H1 (cell line): ENCODE data around the gene LIPA. TPM values are rescaled to one million over a fixed set of nuclear protein-coding genes. Genes with fewer than 3 reads are reported as not detected.

Experiments
- CTCF ChIA-PET: fragments of 300-600 bp; sonication (Branson Sonifier 250); formaldehyde crosslinking; loops from one replicate; lab custom pipeline; 2021; ENCODE audit not compliant: partially characterized antibody; lab: Charles Lee
- POLR2A ChIA-PET: fragments of 300-600 bp; sonication (Branson Sonifier 250); formaldehyde crosslinking; loops from one replicate; lab custom pipeline; 2021; ENCODE audit warnings: inconsistent platforms; ENCODE audit not compliant: partially characterized antibody; lab: Charles Lee
- DNase-seq, 2 experiments: peaks; one replicate each; pipeline versions ENCODE4 v3.0.0 to v3.0.0-alpha.2; 2010 to 2022; ENCODE audit warnings: low spot score in 2 of 2, low read depth in 1 of 2, mixed read lengths in 1 of 2
- FAIRE-seq: peaks from 2 replicates; lab custom pipeline; 2011; peaks lifted over from hg19 to GRCh38; lab: Jason Lieb, UNC
- H2AFZ ChIP-seq: 2 replicates; pipeline ENCODE4 v1.8.1; 2012; ENCODE audit warnings: low read length, inconsistent platforms
- H2AK5ac ChIP-seq: 2 replicates; pipeline ENCODE4 v1.6.1; 2013; ENCODE audit warnings: low read depth, low read length
- H2BK120ac ChIP-seq: replicated peaks from 2 replicates; pipeline ENCODE3; 2013; ENCODE audit warnings: low read depth, low read length, inconsistent platforms
- H2BK12ac ChIP-seq: 2 replicates; pipeline ENCODE4 v1.6.1; 2013; ENCODE audit warnings: low read depth, low read length
- H2BK15ac ChIP-seq: 2 replicates; pipeline ENCODE4 v1.6.1; 2013; ENCODE audit warnings: low read length
- H2BK20ac ChIP-seq: 2 replicates; pipeline ENCODE4 v1.6.1; 2013; ENCODE audit warnings: low read length
- H2BK5ac ChIP-seq: 2 replicates; pipeline ENCODE4 v1.6.1; 2013; ENCODE audit warnings: low read depth, low read length
- H3K14ac ChIP-seq: 2 replicates; pipeline ENCODE4 v1.6.1; 2013; ENCODE audit warnings: inconsistent platforms; ENCODE audit not compliant: insufficient read length
- H3K18ac ChIP-seq: 2 replicates; pipeline ENCODE4 v1.6.1; 2013; ENCODE audit warnings: low read length; ENCODE audit errors: extremely low read depth
- H3K23ac ChIP-seq: 2 replicates; pipeline ENCODE4 v1.6.1; 2013; ENCODE audit warnings: inconsistent platforms; ENCODE audit not compliant: insufficient read length
- H3K23me2 ChIP-seq: 2 replicates; pipeline ENCODE4 v1.6.1; 2013; ENCODE audit warnings: low read depth, low read length
- H3K27ac ChIP-seq: 2 replicates; pipeline ENCODE4 v1.6.1; 2011; ENCODE audit warnings: low read depth, low read length, inconsistent platforms
- H3K27me3 ChIP-seq, 4 experiments: replicated peaks in 1 of 4; 1 replicate in 1 of 4; 2 replicates in 3 of 4; pipeline versions ENCODE4 v1.6.1 to v1.8.1; 2011 to 2013; ENCODE audit warnings: low read length in 3 of 4, mild to moderate bottlenecking in 3 of 4, inconsistent platforms in 2 of 4, mixed read lengths in 2 of 4, moderate library complexity in 1 of 4; ENCODE audit not compliant: control insufficient read depth in 3 of 4, insufficient read depth in 3 of 4; ENCODE audit errors: extremely low read depth in 1 of 4
- H3K36me3 ChIP-seq, 4 experiments: 2 replicates each; pipeline versions ENCODE4 v1.6.1 to v1.8.1; 2011 to 2013; ENCODE audit warnings: mild to moderate bottlenecking in 4 of 4, low read length in 3 of 4, moderate library complexity in 2 of 4, control low read depth in 1 of 4, inconsistent platforms in 1 of 4; ENCODE audit not compliant: insufficient read depth in 4 of 4, control insufficient read depth in 2 of 4
- H3K4ac ChIP-seq: replicated peaks from 2 replicates; pipeline ENCODE3; 2013; ENCODE audit warnings: low read length, low read depth, mixed read lengths, inconsistent platforms; ENCODE audit not compliant: insufficient read length
- H3K4me1 ChIP-seq, 4 experiments: replicated peaks in 1 of 4; 1 replicate in 1 of 4; 2 replicates in 3 of 4; pipeline versions ENCODE4 v1.6.1 to v1.8.1; 2011 to 2013; ENCODE audit warnings: low read length in 3 of 4, inconsistent platforms in 2 of 4, mixed read lengths in 1 of 4; ENCODE audit not compliant: insufficient read depth in 4 of 4, control insufficient read depth in 3 of 4
- H3K4me2 ChIP-seq, 2 experiments: 2 replicates each; pipeline versions ENCODE4 v1.6.1 to v1.8.1; 2011 to 2013; ENCODE audit warnings: low read depth in 2 of 2, low read length in 2 of 2, control low read depth in 1 of 2, inconsistent platforms in 1 of 2, mild to moderate bottlenecking in 1 of 2; ENCODE audit not compliant: insufficient read depth in 1 of 2
- H3K4me3 ChIP-seq, 4 experiments: fragments of 200-600, 300-600 bp in 1 of 4; sonication (generic), shearing (Covaris generic), sonication (Bioruptor Twin) in 1 of 4; 2 replicates each; pipeline versions ENCODE4 v1.5.1 to v1.8.1; 2011 to 2016; ENCODE audit warnings: low read length in 4 of 4, low read depth in 3 of 4, control low read depth in 2 of 4, inconsistent platforms in 2 of 4, mild to moderate bottlenecking in 2 of 4, mixed read lengths in 1 of 4, moderate library complexity in 1 of 4; ENCODE audit not compliant: insufficient read depth in 2 of 4; ENCODE audit errors: extremely low read depth in 1 of 4
- H3K56ac ChIP-seq: replicated peaks from 2 replicates; pipeline ENCODE3; 2013; ENCODE audit warnings: low read depth, mild to moderate bottlenecking, mixed read lengths, low read length, inconsistent platforms; ENCODE audit not compliant: insufficient read length
- H3K79me1 ChIP-seq: 2 replicates; pipeline ENCODE4 v1.6.1; 2013; ENCODE audit warnings: low read depth, low read length, control low read depth
- H3K79me2 ChIP-seq, 2 experiments: 2 replicates each; pipeline versions ENCODE4 v1.6.1 to v1.8.1; 2012 to 2013; ENCODE audit warnings: low read length in 2 of 2, mild to moderate bottlenecking in 2 of 2, inconsistent platforms in 1 of 2; ENCODE audit not compliant: insufficient read depth in 2 of 2, control insufficient read depth in 1 of 2
- H3K9ac ChIP-seq, 4 experiments: replicated peaks in 1 of 4; 1 replicate in 1 of 4; 2 replicates in 3 of 4; pipeline versions ENCODE4 v1.6.1 to v1.8.1; 2011 to 2013; ENCODE audit warnings: low read depth in 3 of 4, low read length in 3 of 4, control low read depth in 2 of 4, mild to moderate bottlenecking in 2 of 4, moderate library complexity in 2 of 4, inconsistent platforms in 1 of 4; ENCODE audit errors: extremely low read depth in 1 of 4
- H3K9me3 ChIP-seq, 2 experiments: 2 replicates each; pipeline versions ENCODE4 v1.6.1 to v1.8.1; 2012 to 2013; ENCODE audit warnings: mild to moderate bottlenecking in 2 of 2, moderate library complexity in 2 of 2, control low read depth in 1 of 2, inconsistent platforms in 1 of 2, low read depth in 1 of 2, low read length in 1 of 2, mixed read lengths in 1 of 2; ENCODE audit not compliant: insufficient read depth in 2 of 2
- H4K20me1 ChIP-seq, 2 experiments: replicated peaks in 1 of 2; 2 replicates each; pipeline versions ENCODE3 to v1.8.1; 2011 to 2013; ENCODE audit warnings: inconsistent platforms in 2 of 2, low read length in 2 of 2, mild to moderate bottlenecking in 1 of 2; ENCODE audit not compliant: insufficient read depth in 2 of 2, control insufficient read depth in 1 of 2
- H4K5ac ChIP-seq: 2 replicates; pipeline ENCODE4 v1.6.1; 2013; ENCODE audit warnings: low read length, low read depth, mixed read lengths, inconsistent platforms; ENCODE audit not compliant: insufficient read length
- H4K8ac ChIP-seq: 2 replicates; pipeline ENCODE4 v1.8.0; 2013; ENCODE audit warnings: mild to moderate bottlenecking, moderate library complexity, low read length, inconsistent platforms; ENCODE audit not compliant: insufficient read depth; ENCODE audit errors: extremely low read depth
- H4K91ac ChIP-seq: replicated peaks from 2 replicates; pipeline ENCODE3; 2013; ENCODE audit warnings: low read length, mixed read lengths, inconsistent platforms; ENCODE audit not compliant: insufficient read length
- BCL11A ChIP-seq, 2 experiments: IDR thresholded peaks; one replicate each; pipeline ENCODE4 v1.6.1; 2011; ENCODE audit warnings: low read depth in 2 of 2, low read length in 2 of 2, mild to moderate bottlenecking in 2 of 2
- KDM1A ChIP-seq: fragments of 200-600, 300-600 bp; sonication (generic); IDR thresholded peaks from 2 replicates; pipeline ENCODE4 v1.7.1; 2016; ENCODE audit warnings: mild to moderate bottlenecking, low read length, borderline replicate concordance
- KDM4A ChIP-seq: IDR thresholded peaks from one replicate; pipeline ENCODE4 v1.7.1; 2012; ENCODE audit warnings: low read depth, mild to moderate bottlenecking, moderate library complexity, low read length, inconsistent platforms; ENCODE audit not compliant: severe bottlenecking
- MAFK ChIP-seq: IDR thresholded peaks from 2 replicates; pipeline ENCODE4 v1.6.1; 2012; ENCODE audit warnings: low read depth, mild to moderate bottlenecking, improper control_type of control experiment, low read length
- RAD21 ChIP-seq, 2 experiments: IDR thresholded peaks in 1 of 2; conservative IDR thresholded peaks in 1 of 2; 2 replicates each; pipeline ENCODE4 v1.6.1; 2011; ENCODE audit warnings: low read depth in 2 of 2, low read length in 2 of 2, improper control_type of control experiment in 1 of 2, inconsistent platforms in 1 of 2, mild to moderate bottlenecking in 1 of 2, moderate library complexity in 1 of 2
- TBP ChIP-seq: IDR thresholded peaks from 2 replicates; pipeline ENCODE4 v1.6.1; 2011; ENCODE audit warnings: low read depth, low read length, improper control_type of control experiment
- ZNF274 ChIP-seq: IDR thresholded peaks from 2 replicates; pipeline ENCODE4 v1.7.0; 2012; ENCODE audit warnings: low read length, borderline replicate concordance; ENCODE audit errors: extremely low read depth
- WGBS, 2 experiments: shearing (Covaris generic) in 1 of 2; methylation state at CpG; one replicate each; pipeline versions ENCODE4 v1.1.6 to v1.1.7; 2013 to 2015; ENCODE audit warnings: low lambda C conversion rate in 2 of 2, mixed read lengths in 2 of 2, inconsistent platforms in 1 of 2, low coverage in 1 of 2, missing lambda C conversion rate in 1 of 2; ENCODE audit not compliant: insufficient replicate concordance in 2 of 2, insufficient coverage in 1 of 2, insufficient read length in 1 of 2; ENCODE audit errors: extremely low coverage in 1 of 2, missing lambda C conversion rate in 1 of 2; 5-methylcytosine and 5-hydroxymethylcytosine counted together
- polyA plus RNA-seq, 7 experiments: library from polyadenylated mRNA; depleted of rRNA in 3 of 7; stranded (reverse) in 5 of 7; unstranded in 2 of 7; fragments of >200 nt in 5 of 7; fragments of 200-250 nt in 2 of 7; gene quantifications; 1 replicate in 5 of 7; 2 replicates in 1 of 7; 4 replicates in 1 of 7; pipeline versions ENCODE4 v1.2.1 to v1.2.3, GENCODE V29; 2011 to 2013; ENCODE audit warnings: missing spikeins in 2 of 7, mixed read lengths in 2 of 7
- total RNA-seq: library from RNA; stranded (reverse); fragmentation: NEBNext Ultra II Directional; extraction: Animal tissue kit (Norgen Biotek cat#: 25700); gene quantifications from 2 replicates; pipeline ENCODE4 v1.2.1, GENCODE V29; 2021
- TF ChIP-seq, protein P1 (sequence below): IDR thresholded peaks from 2 replicates; pipeline ENCODE4 v1.6.1; 2012; ENCODE audit warnings: low read length, inconsistent platforms
- TF ChIP-seq, protein P2 (sequence below), 3 experiments: IDR thresholded peaks; 1 replicate in 2 of 3; 2 replicates in 1 of 3; pipeline versions ENCODE4 v1.5.1 to v1.6.1; 2011; ENCODE audit warnings: low read length in 3 of 3, mild to moderate bottlenecking in 3 of 3, inconsistent platforms in 2 of 3, low read depth in 1 of 3, moderate library complexity in 1 of 3; ENCODE audit not compliant: insufficient read depth in 1 of 3; ENCODE audit errors: control extremely low read depth in 1 of 3

Gene LIPA
- total and polyA plus RNA-seq, 2 of the 8 experiments (the other 6 are each of a cell fraction or from before 2014, with no cell fraction given) = 18.1 to 32.4 TPM

DNA sequence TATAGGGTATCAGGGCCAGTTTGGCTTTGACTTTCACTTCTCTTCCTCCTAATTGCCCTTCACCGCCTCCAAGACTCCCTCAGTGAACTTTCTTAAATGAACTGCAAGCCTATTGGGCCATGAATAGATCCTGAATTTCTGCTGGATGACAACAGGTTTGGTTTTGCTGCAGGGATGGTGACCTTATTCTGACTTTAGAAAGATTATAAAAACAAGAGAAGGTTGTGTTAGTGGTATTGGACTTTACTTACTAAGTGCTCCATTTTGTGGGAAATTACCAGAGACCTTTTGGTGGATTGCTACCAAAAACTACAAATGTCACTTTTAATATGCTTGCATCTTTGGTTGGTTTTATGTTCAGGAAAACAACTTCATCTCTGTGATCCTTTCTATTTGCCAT is 11.5 kb upstream of the LIPA start:
- no peak for FAIRE-seq
- Histone ChIP-seq H3K79me2 (no peaks in the 10 kb centered on the region), H3K4ac (no peak overlapping the region), H3K27ac (no peak overlapping the region), H3K79me1 (no peaks in the 10 kb centered on the region), H2BK120ac (no peak overlapping the region), H2BK5ac (no peak overlapping the region), H4K91ac (no peak overlapping the region), H3K4me2 (no peak overlapping the region), H3K4me1 (peaks cover 0 to 3% (median 1%) of the 10 kb centered on the region in 4 experiments; a peak in 3 of 7 replicates), H2AFZ (no peak overlapping the region), H2BK12ac (no peak overlapping the region), H2AK5ac (no peak overlapping the region), H3K56ac (no peak overlapping the region), H4K5ac (no peak overlapping the region), H3K9me3 (no peaks in the 10 kb centered on the region), H2BK15ac (no peak overlapping the region), H3K23ac (no peak overlapping the region), H2BK20ac (no peak overlapping the region), H3K14ac (no peak overlapping the region), H3K27me3 (no peaks in the 10 kb centered on the region), H3K18ac (no peak overlapping the region), H3K36me3 (no peaks in the 10 kb centered on the region), H3K4me3 (no peak overlapping the region), H3K9ac (no peak overlapping the region), H4K20me1 (no peaks in the 10 kb centered on the region), H4K8ac (no peak overlapping the region), H3K23me2 (no peaks in the 10 kb centered on the region)
- ChIA-PET POLR2A (no interaction called here), CTCF (interaction anchor here (1.2 to 5.7 kb wide), 2 partner anchors 106 to 302 kb away, joined by 3 to 44 read pairs; no protein-coding TSS in a partner anchor)
- no peak for DNase-seq
- TF ChIP-seq, protein P1, sequence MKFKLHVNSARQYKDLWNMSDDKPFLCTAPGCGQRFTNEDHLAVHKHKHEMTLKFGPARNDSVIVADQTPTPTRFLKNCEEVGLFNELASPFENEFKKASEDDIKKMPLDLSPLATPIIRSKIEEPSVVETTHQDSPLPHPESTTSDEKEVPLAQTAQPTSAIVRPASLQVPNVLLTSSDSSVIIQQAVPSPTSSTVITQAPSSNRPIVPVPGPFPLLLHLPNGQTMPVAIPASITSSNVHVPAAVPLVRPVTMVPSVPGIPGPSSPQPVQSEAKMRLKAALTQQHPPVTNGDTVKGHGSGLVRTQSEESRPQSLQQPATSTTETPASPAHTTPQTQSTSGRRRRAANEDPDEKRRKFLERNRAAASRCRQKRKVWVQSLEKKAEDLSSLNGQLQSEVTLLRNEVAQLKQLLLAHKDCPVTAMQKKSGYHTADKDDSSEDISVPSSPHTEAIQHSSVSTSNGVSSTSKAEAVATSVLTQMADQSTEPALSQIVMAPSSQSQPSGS = no peak
- TF ChIP-seq BCL11A (IDR thresholded peaks at IDR 0.05; ENCODE audit: low read depth in 2 of 2, low read length in 2 of 2) = no peak
- no peak for TF ChIP-seq RAD21 (IDR thresholded peaks at IDR 0.05 in 1 of 2, conservative IDR thresholded peaks at IDR 0.05 in 1 of 2; ENCODE audit: low read depth in 2 of 2, low read length in 2 of 2)
- TF ChIP-seq KDM4A = no peak
- no peak for TF ChIP-seq MAFK
- no peak for TF ChIP-seq ZNF274
- TF ChIP-seq, protein P2, sequence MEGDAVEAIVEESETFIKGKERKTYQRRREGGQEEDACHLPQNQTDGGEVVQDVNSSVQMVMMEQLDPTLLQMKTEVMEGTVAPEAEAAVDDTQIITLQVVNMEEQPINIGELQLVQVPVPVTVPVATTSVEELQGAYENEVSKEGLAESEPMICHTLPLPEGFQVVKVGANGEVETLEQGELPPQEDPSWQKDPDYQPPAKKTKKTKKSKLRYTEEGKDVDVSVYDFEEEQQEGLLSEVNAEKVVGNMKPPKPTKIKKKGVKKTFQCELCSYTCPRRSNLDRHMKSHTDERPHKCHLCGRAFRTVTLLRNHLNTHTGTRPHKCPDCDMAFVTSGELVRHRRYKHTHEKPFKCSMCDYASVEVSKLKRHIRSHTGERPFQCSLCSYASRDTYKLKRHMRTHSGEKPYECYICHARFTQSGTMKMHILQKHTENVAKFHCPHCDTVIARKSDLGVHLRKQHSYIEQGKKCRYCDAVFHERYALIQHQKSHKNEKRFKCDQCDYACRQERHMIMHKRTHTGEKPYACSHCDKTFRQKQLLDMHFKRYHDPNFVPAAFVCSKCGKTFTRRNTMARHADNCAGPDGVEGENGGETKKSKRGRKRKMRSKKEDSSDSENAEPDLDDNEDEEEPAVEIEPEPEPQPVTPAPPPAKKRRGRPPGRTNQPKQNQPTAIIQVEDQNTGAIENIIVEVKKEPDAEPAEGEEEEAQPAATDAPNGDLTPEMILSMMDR (IDR thresholded peaks at IDR 0.05; ENCODE audit: control extremely low read depth in 1 of 3, insufficient read depth in 1 of 3, low read depth in 1 of 3, low read length in 3 of 3) = no peak
- no peak for TF ChIP-seq KDM1A
- TF ChIP-seq TBP = no peak
- 100% methylated on average over 1 of the region's 1 CpG; no CpG with 5 or more reads in 1 of the 2 experiments for WGBS, 2 experiments
